ENCODE measurements around the gene P2RY14.
A peak's percentile ranks its signal among the peaks of the same experiment; 100 is the strongest.

P2RY14 gene

DNA sequence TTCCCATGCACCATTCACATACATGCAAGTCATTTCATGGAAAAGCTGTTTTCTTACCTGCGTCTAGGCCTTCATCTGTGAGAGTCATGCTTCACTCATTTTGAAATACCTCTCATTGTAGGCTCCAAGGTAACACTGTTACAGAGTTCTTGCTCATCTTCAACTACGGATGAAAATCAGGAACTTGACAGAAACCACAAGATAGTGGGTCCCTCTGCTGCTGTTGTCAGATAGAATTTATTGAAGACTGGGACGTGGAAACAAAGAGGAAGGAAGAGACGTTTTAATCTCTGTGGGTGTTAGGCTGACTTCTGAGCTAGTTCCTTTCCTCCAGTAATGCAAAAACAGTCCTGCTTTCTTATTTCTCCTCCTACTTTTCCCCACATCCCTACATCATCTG lies at the start of gene P2RY14:
TSS of gene P2RY14 (minus strand) at position 313 of the 400 bp plus-strand sequence. CDS start 64,226 bp downstream, outside the sequence.
- no peak for DNase-seq

GRCh38 chr3:151327571-151328198 lies 49.3 kb upstream of the P2RY14 start:
- DNase-seq, result no peak

DNA sequence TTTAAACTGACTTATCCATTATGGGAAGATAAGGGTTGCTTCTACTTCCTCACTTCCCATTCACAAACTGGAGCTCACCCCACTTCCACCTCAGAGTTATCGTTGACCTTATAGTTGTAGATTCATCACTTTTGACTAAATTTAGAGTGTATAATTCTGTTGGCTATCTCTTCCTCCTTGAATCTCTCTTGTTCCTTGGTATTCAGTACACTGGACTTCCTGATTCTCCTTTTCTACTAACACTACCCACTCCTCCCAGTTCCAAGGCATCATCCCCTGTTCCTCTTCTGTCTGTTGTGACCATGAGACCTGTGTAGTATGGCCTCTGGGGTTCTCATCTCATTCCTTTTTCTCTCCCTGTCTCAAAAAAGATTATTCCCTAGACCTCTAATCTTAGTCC lies 44.2 kb upstream of the P2RY14 start:
- DNase-seq, result no peak

GRCh38 chr3:151321526-151321925 lies 43.2 kb upstream of the P2RY14 start:
- DNase-seq, result no peak

DNA sequence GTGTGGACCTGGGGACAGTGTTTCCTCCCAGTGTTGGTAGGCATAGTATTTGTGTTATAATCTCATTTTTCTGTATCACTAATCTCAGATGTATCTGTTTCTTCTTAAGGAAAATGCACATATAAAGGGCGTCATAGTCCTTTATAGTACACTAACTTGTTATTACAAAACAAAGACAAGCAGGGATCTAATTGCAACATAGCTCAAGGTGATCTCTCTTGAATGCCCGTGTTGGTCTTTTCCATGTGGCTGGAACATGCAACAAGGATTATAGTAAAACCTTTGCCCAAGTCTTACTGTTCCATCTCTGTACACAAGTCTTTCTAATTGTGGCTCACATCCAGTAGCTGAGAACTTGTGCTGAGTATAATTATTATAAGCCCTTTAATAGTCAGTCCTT lies 41.8 kb upstream of the P2RY14 start:
- no peak for DNase-seq

DNA sequence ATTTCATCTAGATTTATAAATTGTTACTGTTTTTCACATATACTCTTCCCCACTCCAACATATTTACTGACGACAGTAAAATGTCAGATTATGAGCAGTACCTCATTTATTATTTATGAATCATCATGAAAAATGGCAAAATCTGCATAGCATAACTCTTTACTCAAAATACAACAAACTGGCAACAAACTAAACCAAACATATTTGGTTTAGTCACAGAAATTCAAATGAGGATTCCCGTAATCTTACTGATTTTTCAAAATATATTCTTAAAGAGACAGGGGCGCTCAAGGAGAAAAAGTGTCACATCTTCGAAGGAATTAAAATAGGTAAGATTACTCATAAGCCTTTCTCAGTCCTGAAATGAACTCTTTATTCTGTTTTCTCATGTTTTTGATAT lies 41.3 kb upstream of the P2RY14 start:
- DNase-seq, result no peak

DNA sequence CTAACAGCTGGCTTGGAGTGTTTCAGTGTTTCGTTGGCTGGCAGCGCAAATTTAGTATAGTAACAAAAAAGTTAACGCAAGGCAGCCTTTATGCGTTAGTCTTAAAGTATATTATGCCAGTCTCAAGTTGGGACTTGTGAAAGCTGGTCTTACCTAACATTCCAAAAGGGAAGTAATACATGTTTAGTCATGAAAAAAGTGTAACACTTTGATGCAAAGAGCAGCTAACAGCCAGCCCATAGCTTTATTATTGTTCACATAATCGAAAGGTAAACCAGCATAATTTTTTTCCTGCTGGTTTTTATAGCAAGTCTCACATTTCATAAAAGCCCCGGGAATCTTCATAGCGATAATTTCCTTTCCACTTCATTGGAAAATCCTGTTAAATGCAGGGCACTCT lies 40.6 kb upstream of the P2RY14 start:
- no peak for DNase-seq

- DNase-seq, result no peak
These were observed 40.0 kb upstream of the P2RY14 start for GRCh38 chr3:151318313-151318712.

- peak; percentile 88 for DNase-seq
These were observed 38.1 kb upstream of the P2RY14 start, which contains the start of gene GPR87 for GRCh38 chr3:151316267-151316991. Gene GPR87, minus strand, starts transcription at chr3:151316820. Its CDS starts 16,720 bp downstream, at chr3:151300100.

- no peak for DNase-seq
These were observed 37.5 kb upstream of the P2RY14 start for GRCh38 chr3:151315846-151316245.

- no peak for DNase-seq
These were observed 36.8 kb upstream of the P2RY14 start for GRCh38 chr3:151315136-151315535.

DNA sequence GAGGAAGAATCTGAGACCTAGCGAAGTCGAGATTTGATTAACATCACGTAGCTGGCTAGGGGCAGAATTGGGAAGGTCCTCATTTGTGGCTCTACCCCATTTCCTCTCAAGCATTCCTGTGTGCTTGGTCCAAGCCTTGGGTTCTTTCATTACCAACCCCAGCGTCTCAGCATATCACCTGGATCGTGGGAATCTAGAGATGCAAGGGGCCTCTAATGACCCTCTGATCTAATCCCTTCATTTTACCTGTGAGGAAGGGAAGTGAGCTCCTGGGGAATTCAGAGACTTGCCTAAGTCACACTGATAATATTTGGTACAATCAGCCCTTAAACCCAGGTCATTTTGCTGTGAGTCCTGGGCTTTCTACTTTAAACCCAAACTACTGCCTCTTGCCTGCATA lies 36.3 kb upstream of the P2RY14 start:
- peak; percentile 59 for DNase-seq

GRCh38 chr3:151314137-151314536 lies 35.8 kb upstream of the P2RY14 start:
- no peak for DNase-seq

GRCh38 chr3:151312972-151313371 lies 34.6 kb upstream of the P2RY14 start:
- no peak for DNase-seq

DNA sequence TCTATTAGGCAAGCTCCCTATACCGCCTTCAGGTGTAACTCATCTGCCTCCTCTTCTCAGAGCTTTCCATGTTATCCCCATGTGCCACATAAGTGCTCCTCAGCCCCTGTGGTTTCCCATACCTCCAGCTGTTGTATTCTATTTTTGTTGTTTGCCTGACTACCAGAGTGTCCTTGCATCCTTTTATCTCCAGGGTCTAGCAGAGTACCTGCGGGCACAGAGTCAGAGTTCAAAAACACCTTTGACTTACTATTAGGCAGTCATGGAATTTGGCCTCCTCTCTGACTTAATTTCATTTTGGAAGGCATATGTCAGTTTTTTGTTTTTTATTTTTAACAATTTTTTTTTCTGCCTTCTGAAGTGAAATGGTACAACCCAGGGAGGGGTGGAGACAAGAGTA lies 31.2 kb upstream of the P2RY14 start:
- no peak for DNase-seq

DNA sequence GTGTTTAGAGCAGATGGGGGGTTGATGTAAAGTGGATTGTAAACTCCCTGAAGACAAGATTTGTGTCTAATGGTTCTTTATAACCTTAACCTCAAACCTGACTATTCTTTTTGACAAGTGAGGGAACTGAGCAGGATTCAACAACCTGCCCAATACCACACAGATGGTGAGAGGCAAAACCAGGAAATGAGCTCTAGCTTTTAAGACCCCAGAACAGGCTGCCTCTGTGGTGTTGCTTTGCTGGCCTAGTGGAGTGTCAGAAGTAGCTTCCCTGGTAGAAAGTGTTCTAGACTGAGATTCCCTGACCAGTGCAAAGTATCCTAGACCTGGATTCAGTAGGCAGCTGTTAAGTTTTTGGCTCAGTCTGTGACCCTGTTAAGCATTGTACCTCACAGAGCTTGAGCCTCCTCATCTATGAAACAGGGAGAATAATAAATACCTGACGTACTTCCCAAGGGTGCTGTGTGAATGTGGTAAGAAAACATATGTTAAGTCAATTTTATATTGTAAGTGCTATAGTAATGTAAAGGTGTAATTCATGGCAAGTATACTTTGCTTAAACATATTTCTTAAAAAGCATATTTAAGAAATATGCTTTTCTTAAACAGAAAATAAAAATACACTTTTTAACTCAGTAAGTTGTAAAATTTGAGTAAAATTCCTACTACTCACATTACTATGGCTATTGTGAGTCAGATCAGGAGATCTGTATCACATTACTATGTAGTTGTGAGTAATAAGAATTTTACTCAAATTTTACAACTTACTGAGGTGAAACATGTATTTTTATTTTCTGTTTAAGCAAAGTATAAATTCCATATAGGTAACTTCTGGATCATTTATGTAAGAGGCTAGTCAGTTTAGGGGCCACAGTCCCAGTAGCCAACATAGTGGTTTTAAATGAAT lies 29.5 kb upstream of the P2RY14 start:
- no peak for DNase-seq

GRCh38 chr3:151307131-151307530 lies 28.8 kb upstream of the P2RY14 start:
- DNase-seq, result no peak

- no peak for DNase-seq
These were observed 27.9 kb upstream of the P2RY14 start for GRCh38 chr3:151306168-151306810.

GRCh38 chr3:151305775-151306151 lies 27.4 kb upstream of the P2RY14 start:
- no peak for DNase-seq

GRCh38 chr3:151305060-151305774 lies 26.9 kb upstream of the P2RY14 start:
- DNase-seq, result peak; percentile 99

- no peak for DNase-seq
These were observed 25.4 kb upstream of the P2RY14 start for GRCh38 chr3:151303751-151304150.

DNA sequence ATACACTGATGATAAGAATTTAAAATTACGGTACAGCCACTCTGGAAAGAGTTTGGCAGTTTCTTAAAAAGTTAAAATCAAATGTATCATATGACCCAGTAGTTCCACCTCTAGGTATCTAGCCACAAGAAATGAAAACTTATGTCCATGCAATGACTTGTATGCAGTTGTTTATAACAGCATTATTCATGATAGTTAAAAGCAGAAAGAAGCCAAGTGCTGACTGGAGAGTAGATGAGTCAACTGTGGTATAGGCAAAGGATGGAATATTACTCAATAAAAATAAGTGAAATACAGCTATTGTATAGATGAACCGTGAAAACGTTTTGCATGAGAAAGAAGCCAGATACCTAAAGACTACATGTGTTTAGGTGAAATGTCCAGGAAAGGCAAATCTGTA lies 23.4 kb upstream of the P2RY14 start:
- DNase-seq, result no peak
